DMS153 treated with DMSO at 0.1 percent for 48 hours (cell line): ENCODE results near the gene TRAPPC10.

ENCODE experiments used
- DNase-seq: peaks from one replicate; lab custom pipeline; 2025; ENCODE audit not compliant: unreplicated experiment; lab: John Stamatoyannopoulos, UW

TRAPPC10 gene

GRCh38 chr21:44062380-44062779, 50.3 kb downstream of the TRAPPC10 start:
- DNase-seq, result no peak

- no peak for DNase-seq
Measured at GRCh38 chr21:44063151-44063912, 51.2 kb downstream of the TRAPPC10 start.

- no peak for DNase-seq
Measured at GRCh38 chr21:44064852-44065403, 52.8 kb downstream of the TRAPPC10 start.

GRCh38 chr21:44065428-44065827, 53.3 kb downstream of the TRAPPC10 start:
- no peak for DNase-seq

GRCh38 chr21:44066116-44066515, 54.0 kb downstream of the TRAPPC10 start:
- DNase-seq, result no peak

- no peak for DNase-seq
Measured at GRCh38 chr21:44067011-44067839, 55.1 kb downstream of the TRAPPC10 start.

GRCh38 chr21:44070391-44070790, 58.3 kb downstream of the TRAPPC10 start:
- no peak for DNase-seq

GRCh38 chr21:44071359-44072104, 59.4 kb downstream of the TRAPPC10 start:
- DNase-seq, result no peak

- DNase-seq, result no peak
Measured at GRCh38 chr21:44072111-44072510, 60.0 kb downstream of the TRAPPC10 start.

- no peak for DNase-seq
Measured at GRCh38 chr21:44074315-44074958, 62.3 kb downstream of the TRAPPC10 start.

- DNase-seq, result no peak
Measured at GRCh38 chr21:44076316-44076715, 64.2 kb downstream of the TRAPPC10 start.

GRCh38 chr21:44078411-44078981, 66.4 kb downstream of the TRAPPC10 start:
- no peak for DNase-seq

- DNase-seq, result no peak
Measured at GRCh38 chr21:44079446-44079845, 67.3 kb downstream of the TRAPPC10 start.

- no peak for DNase-seq
Measured at GRCh38 chr21:44079846-44080245, 67.7 kb downstream of the TRAPPC10 start.

GRCh38 chr21:44082648-44083440, 70.7 kb downstream of the TRAPPC10 start:
- no peak for DNase-seq

- no peak for DNase-seq
Measured at GRCh38 chr21:44083631-44084291, 71.7 kb downstream of the TRAPPC10 start.

GRCh38 chr21:44084496-44085241, 72.6 kb downstream of the TRAPPC10 start:
- no peak for DNase-seq
